NT2/D1 (cell line): Measurements from ENCODE around the gene TMEM147.

Experiments
- SUZ12 ChIP-seq: IDR thresholded peaks from 2 replicates; pipeline ENCODE4 v1.6.1; 2011; ENCODE audit not compliant: insufficient read length, insufficient read depth; ENCODE audit errors: extremely low read depth
- YY1 ChIP-seq: IDR thresholded peaks from 2 replicates; pipeline ENCODE4 v1.6.1; 2011; ENCODE audit not compliant: insufficient read length, insufficient read depth
- ZNF274 ChIP-seq: IDR thresholded peaks from 2 replicates; pipeline ENCODE4 v1.6.1; 2011; ENCODE audit warnings: mild to moderate bottlenecking, low read depth, low read length

GRCh38 chr19:35509018-35509652 lies 36.3 kb upstream of the TMEM147 start:
- TF ChIP-seq SUZ12, result no peak
- TF ChIP-seq YY1, result no peak
- TF ChIP-seq ZNF274, result no peak
